ENCODE results near the gene OSBPL9.

GRCh38 chr1:51691920-51692319 is 75.0 kb downstream of the OSBPL9 start:
- TF ChIP-seq CTCF (IDR thresholded peaks at IDR 0.05 in 2 of 3, conservative IDR thresholded peaks at IDR 0.05 in 1 of 3; ENCODE audit: borderline replicate concordance in 1 of 3, insufficient read depth in 1 of 3, low read depth in 2 of 3, low read length in 2 of 3) (no peak), ATF3 (IDR thresholded peaks at IDR 0.05) (no peak), ZNF274 (IDR thresholded peaks at IDR 0.05; ENCODE audit: low read depth, low read length) (no peak), EGR1 (IDR thresholded peaks at IDR 0.05; ENCODE audit: low read depth) (no peak), EZH2phosphoT487 (IDR thresholded peaks at IDR 0.05; ENCODE audit: borderline replicate concordance) (no peak), MAX (IDR thresholded peaks at IDR 0.05) (no peak), REST (IDR thresholded peaks at IDR 0.05; ENCODE audit: low read depth) (no peak), TCF7L2 (IDR thresholded peaks at IDR 0.05; ENCODE audit: borderline replicate concordance, extremely low read depth, insufficient read depth, insufficient read length) (no peak), POLR2A (IDR thresholded peaks at IDR 0.05; ENCODE audit: borderline replicate concordance, extremely low read depth, insufficient read depth, insufficient read length) (no peak), POLR2AphosphoS5 (IDR thresholded peaks at IDR 0.05; ENCODE audit: low read depth, low read length) (no peak)
